GM10266 (cell line): Measurements from ENCODE around the gene KCNC3.
A peak's percentile ranks its signal among the peaks of the same experiment; 100 is the strongest.

Source experiments
- DNase-seq: peaks from one replicate; pipeline ENCODE4 v3.0.0; 2012; ENCODE audit errors: extremely low spot score
- TF ChIP-seq, protein P1 (sequence below): IDR thresholded peaks from 2 replicates; pipeline ENCODE4 v1.5.1; 2012; ENCODE audit warnings: mild to moderate bottlenecking, low read depth; ENCODE audit not compliant: control insufficient read depth, insufficient read depth; ENCODE audit errors: missing control alignments

KCNC3 gene

DNA sequence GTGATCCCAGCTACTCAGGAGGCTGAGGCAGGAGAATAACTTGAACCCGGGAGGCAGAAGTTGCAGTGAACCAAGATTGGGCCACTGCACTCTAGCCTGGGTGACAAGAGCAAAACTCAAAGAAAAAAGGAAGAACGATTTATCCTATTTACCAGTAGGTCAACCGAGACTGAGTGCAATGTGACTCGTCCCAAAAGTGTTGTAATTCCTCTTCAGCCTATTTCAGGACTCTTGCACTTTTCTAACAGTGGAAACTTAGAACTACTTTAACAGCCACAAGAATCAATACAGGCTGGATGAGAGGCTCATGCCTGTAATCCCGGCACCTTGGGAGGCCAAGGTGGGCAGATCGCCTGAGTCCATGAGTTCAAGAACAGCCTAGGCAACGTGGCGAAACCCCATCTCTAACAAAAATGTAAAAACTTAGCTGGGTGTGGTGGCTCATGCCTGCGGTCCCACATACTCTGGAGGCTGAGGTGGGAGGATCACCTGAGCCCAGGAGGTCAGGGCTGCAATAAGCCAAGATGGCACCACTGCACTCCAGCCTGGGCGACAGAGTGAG is 42.8 kb upstream of the KCNC3 start:
- TF ChIP-seq, protein P1, sequence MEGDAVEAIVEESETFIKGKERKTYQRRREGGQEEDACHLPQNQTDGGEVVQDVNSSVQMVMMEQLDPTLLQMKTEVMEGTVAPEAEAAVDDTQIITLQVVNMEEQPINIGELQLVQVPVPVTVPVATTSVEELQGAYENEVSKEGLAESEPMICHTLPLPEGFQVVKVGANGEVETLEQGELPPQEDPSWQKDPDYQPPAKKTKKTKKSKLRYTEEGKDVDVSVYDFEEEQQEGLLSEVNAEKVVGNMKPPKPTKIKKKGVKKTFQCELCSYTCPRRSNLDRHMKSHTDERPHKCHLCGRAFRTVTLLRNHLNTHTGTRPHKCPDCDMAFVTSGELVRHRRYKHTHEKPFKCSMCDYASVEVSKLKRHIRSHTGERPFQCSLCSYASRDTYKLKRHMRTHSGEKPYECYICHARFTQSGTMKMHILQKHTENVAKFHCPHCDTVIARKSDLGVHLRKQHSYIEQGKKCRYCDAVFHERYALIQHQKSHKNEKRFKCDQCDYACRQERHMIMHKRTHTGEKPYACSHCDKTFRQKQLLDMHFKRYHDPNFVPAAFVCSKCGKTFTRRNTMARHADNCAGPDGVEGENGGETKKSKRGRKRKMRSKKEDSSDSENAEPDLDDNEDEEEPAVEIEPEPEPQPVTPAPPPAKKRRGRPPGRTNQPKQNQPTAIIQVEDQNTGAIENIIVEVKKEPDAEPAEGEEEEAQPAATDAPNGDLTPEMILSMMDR, result no peak

DNA sequence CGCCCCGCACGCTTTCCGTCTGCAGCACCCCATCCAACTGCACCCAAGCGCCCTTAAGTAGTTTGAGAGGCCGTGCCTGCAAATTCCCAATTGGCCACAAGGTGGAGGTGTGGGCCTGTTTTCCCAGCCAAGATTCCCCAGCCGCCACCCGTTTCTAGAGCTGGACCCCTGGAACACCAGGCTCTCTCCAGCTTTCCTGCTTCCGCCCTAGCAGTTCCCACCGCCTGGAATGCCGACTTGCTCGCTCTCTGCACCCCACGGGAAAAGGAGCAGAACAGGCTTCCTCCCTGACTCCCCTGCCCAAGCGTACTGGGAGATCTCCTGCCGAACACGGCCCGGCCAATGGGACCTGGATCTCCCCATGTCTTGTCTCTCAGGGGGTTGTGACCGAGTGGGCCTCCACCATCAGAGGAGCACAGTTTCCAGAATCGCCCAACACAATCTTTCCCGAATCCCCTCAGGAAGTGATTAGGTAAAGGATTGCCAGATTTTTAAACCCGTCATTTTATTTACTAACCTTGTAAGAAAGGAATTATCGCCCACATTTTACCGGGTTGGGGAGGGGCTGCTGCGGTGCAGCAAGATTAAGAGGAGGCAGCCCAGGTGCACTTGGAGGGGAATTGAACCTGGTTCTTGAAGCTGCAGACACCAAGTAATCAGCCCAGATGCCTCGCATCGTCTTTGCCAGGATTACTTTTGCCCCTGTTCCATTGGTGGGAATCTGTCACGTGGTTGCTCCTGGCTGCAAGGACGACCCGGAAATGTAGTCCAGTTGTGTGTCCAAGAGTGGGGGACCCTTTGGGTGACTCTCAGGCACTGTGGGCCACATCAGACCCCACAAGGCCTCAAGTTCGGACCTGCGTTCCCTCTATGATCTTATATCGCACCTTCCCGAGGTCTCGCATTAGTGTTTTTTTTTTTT is 39.7 kb upstream of the KCNC3 start:
- peak; percentile 83 for DNase-seq
- TF ChIP-seq, protein P1, result peak; percentile 83

More for the DNA sequence above, 42.8 kb upstream of the KCNC3 start:
- DNase-seq, result no peak

DNA sequence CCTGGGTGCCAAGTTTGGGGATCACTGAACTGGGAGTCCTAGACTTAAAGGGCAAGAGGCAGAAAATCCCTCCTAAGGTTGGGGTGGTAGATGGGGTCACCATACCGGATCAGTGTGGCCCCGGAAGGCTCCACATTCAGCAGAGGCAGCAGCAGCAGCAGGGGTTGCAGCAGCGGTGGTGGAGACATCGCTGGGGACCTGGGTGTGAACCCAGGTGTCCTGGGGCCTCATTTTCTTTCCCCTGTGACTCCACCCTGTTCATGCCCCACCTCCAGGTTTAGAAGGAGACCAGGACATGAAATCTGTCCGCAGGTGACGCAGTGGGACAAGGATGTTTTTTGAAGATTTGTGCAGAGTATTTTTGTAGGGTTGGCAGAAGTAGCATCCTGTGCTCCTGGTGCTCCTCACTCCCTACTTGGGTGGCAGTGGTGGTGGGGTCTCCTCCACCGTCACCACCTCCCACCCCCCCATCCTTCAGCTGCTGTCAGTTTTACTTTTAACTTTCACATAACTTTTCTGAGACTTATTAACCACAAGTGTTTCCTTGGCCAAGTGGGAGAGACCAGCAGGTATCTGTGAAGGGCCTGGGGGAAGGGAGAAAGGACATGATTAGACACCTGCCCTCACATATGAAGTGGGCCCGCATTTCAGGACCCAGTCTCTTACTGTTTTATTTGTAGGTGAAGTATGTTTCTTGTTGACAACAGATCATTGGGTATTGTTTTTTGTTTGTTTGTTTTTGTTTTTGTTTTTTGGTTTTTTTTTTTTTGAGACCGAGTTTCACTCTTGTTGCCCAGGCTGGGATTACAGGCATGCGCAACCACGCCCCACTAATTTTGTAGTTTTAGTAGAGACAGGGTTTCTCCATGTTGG is 36.5 kb upstream of the KCNC3 start, which contains the start of gene NAPSA:
NAPSA (minus strand) TSS at position 206 of the 873 bp plus-strand sequence; CDS start at position 188, 18 bp downstream.
- no peak for DNase-seq
- TF ChIP-seq, protein P1, result no peak

DNA sequence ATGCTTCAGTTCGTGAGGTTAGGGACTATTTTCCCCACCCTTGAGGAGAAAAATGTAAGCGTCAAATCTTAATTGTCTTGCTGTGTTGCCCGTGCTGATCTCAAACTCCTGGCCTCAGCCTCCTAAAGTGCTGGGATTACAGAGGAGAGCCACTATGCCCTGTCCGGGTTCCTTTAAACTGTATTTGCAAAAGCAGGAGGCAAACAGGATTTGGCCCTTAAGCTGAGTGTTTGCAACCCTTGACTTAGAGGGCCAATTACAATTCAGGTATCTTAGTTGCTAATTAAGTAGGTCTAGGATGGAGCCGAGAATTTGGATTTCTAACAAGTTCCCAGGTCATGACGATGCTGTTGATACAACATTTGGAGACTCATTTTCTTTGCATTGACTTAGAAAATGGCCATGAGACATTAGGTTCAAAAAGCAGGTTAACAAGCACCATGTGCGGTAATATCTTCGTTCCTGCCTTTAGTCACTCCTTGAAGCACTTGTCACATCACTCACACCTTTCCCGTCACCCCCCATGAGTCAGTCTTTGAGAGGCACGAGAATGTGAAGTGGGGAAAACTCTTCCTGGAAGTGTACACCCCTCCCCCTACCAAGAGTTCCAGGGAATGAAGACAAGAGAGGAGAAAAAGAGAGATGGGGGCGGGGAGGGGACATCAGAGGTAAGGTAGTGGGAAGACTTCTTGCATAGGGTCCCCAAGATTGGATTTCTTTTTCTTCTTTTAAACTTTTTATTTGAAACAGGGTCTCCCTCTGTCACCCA is 33.7 kb upstream of the KCNC3 start:
- TF ChIP-seq, protein P1, result no peak
- no peak for DNase-seq

DNA sequence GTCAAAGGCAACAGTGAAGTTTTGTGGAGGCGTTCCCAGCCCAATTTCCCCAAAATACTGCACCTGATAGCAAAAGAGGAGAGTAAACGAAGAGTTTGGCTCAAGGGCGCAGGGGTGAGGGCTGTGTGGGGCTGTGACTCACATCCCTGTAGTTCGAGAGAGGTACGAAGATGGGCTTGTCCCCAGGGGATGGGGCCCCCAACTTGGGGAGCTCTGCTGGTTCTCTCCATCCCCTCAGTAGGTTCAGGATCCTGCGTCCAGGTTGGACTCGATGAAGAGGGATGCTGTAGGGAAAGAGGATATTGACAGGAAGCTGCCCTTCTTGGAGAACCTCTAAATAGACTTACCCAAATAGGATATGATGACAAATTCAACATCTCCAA is 32.8 kb upstream of the KCNC3 start:
- TF ChIP-seq, protein P1, result no peak
- no peak for DNase-seq

DNA sequence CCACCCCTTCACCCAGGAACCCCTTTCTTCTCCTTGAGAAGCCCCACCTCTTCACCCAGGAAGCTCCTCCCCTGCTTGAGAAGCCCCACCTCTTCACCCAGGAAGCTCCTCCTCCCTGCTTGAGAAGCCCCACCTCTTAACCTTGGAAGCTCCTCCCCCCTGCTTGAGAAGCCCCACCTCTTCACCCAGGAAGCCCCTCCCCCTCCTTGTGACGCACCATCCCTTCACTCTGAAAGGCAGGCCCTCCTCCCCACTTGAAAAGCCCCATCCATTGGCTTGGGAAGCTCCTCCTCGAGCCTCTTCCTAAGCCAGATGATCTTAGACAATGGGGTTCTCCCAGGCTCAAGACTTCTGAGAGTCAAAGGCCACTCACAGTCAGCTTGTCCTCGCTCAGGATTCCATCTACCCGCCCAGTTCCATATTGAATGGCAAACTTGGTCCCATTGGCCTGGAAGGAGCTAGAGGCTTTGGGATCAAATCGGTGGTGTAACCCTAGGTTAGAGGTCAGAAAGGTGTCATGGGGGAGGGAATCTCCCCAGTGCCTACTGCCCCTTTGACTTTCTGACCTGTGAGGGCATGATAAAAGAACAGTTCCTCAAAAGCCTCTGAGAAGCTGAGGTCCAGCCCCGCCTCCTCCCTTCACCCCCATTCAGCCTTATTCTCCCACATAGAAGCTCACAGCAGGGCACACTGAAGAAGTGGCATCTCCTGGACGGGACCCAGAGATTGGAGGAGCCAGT is 32.3 kb upstream of the KCNC3 start:
- DNase-seq, result no peak
- TF ChIP-seq, protein P1, result no peak
